Trophoblast cell (in vitro differentiated cells and primary cell): ENCODE measurements around the gene ZNF726.
A peak's percentile ranks its signal among the peaks of the same experiment; 100 is the strongest.
"Not testable (repeated sequence)": the region's sequence is repeated elsewhere in the genome, so short reads cannot be mapped to it uniquely, and the experiment has no call there.

Experiments
- DNase-seq, 2 donors: peaks; one replicate each; pipeline ENCODE4 v3.0.0-alpha.2; 2016
- H2AFZ ChIP-seq: 2 replicates; pipeline ENCODE4 v1.6.1; 2013; ENCODE audit warnings: low read length, moderate library complexity, mild to moderate bottlenecking; ENCODE audit not compliant: insufficient read depth, poor library complexity
- H2AK5ac ChIP-seq: 2 replicates; pipeline ENCODE4 v1.6.1; 2013; ENCODE audit warnings: mild to moderate bottlenecking, low read length
- H2BK120ac ChIP-seq: 2 replicates; pipeline ENCODE4 v1.6.1; 2013; ENCODE audit warnings: low read length, mild to moderate bottlenecking, moderate library complexity; ENCODE audit not compliant: insufficient read depth, poor library complexity
- H2BK12ac ChIP-seq: 2 replicates; pipeline ENCODE4 v1.6.1; 2013; ENCODE audit warnings: mild to moderate bottlenecking, low read length, moderate library complexity
- H2BK5ac ChIP-seq: 2 replicates; pipeline ENCODE4 v1.6.1; 2013; ENCODE audit warnings: low read length, low read depth, moderate library complexity, mild to moderate bottlenecking; ENCODE audit not compliant: poor library complexity
- H3K14ac ChIP-seq: 2 replicates; pipeline ENCODE4 v1.6.1; 2013; ENCODE audit warnings: mild to moderate bottlenecking, low read length
- H3K18ac ChIP-seq: 2 replicates; pipeline ENCODE4 v1.6.1; 2013; ENCODE audit warnings: mild to moderate bottlenecking, low read length
- H3K23ac ChIP-seq: 2 replicates; pipeline ENCODE4 v1.6.1; 2013; ENCODE audit warnings: low read length
- H3K27ac ChIP-seq: 2 replicates; pipeline ENCODE4 v1.5.1; 2013; ENCODE audit warnings: low read depth, mild to moderate bottlenecking, inconsistent platforms, low read length, moderate library complexity
- H3K27me3 ChIP-seq: 2 replicates; pipeline ENCODE4 v1.6.1; 2013; ENCODE audit warnings: inconsistent platforms, mild to moderate bottlenecking, low read length, moderate library complexity; ENCODE audit not compliant: insufficient read depth
- H3K36me3 ChIP-seq, 2 experiments: 1 replicate in 1 of 2; 2 replicates in 1 of 2; pipeline ENCODE4 v1.6.1; 2013; ENCODE audit warnings: low read length in 2 of 2, mild to moderate bottlenecking in 2 of 2, moderate library complexity in 1 of 2; ENCODE audit not compliant: insufficient read depth in 2 of 2, control insufficient read depth in 1 of 2
- H3K4ac ChIP-seq: 2 replicates; pipeline ENCODE4 v1.6.1; 2013; ENCODE audit warnings: low read depth, mild to moderate bottlenecking, low read length, moderate library complexity
- H3K4me1 ChIP-seq, 2 experiments: 1 replicate in 1 of 2; 2 replicates in 1 of 2; pipeline ENCODE4 v1.6.1; 2013; ENCODE audit warnings: low read length in 2 of 2, mild to moderate bottlenecking in 2 of 2, moderate library complexity in 1 of 2; ENCODE audit not compliant: insufficient read depth in 2 of 2, control insufficient read depth in 1 of 2
- H3K4me2 ChIP-seq: 2 replicates; pipeline ENCODE4 v1.6.1; 2013; ENCODE audit warnings: inconsistent platforms, mild to moderate bottlenecking, low read length, moderate library complexity
- H3K4me3 ChIP-seq: 2 replicates; pipeline ENCODE4 v1.5.1; 2013; ENCODE audit warnings: mild to moderate bottlenecking, low read depth, low read length, inconsistent platforms
- H3K79me1 ChIP-seq: one replicate; pipeline ENCODE4 v1.6.1; 2013; ENCODE audit warnings: low read length
- H3K79me2 ChIP-seq: 2 replicates; pipeline ENCODE4 v1.6.1; 2013; ENCODE audit warnings: low read length, mild to moderate bottlenecking; ENCODE audit not compliant: control insufficient read depth, insufficient read depth, poor library complexity
- H3K9ac ChIP-seq: 2 replicates; pipeline ENCODE4 v1.6.1; 2013; ENCODE audit warnings: mild to moderate bottlenecking, low read length
- H3K9me3 ChIP-seq: 2 replicates; pipeline ENCODE4 v1.6.1; 2013; ENCODE audit warnings: low read depth, mild to moderate bottlenecking, control low read depth, inconsistent platforms, low read length; ENCODE audit not compliant: insufficient read depth
- H4K12ac ChIP-seq: 2 replicates; pipeline ENCODE4 v1.6.1; 2013; ENCODE audit warnings: low read depth, mild to moderate bottlenecking, low read length, moderate library complexity
- H4K8ac ChIP-seq: 2 replicates; pipeline ENCODE4 v1.6.1; 2013; ENCODE audit warnings: low read depth, mild to moderate bottlenecking, low read length, moderate library complexity
- H4K91ac ChIP-seq: one replicate; pipeline ENCODE4 v1.6.1; 2013; ENCODE audit warnings: low read depth, mild to moderate bottlenecking, low read length, moderate library complexity
- WGBS: extraction: QIAGEN DNeasy Blood & Tissue Kit; methylation state at CpG from one replicate; pipeline ENCODE4 v1.1.7; 2013; ENCODE audit warnings: missing lambda C conversion rate; ENCODE audit not compliant: insufficient read length, insufficient coverage; ENCODE audit errors: extremely low coverage; 5-methylcytosine and 5-hydroxymethylcytosine counted together

Gene ZNF726

GRCh38 chr19:23876261-23876660, 38.4 kb upstream of the ZNF726 start:
- Histone ChIP-seq H3K27me3 (no peaks in the 10 kb centered on the region), H3K23ac (no peak overlapping the region), H3K4me3 (no peak overlapping the region), H3K79me1 (no peaks in the 10 kb centered on the region), H3K14ac (no peak overlapping the region), H3K27ac (no peak overlapping the region), H4K91ac (no peak overlapping the region), H2AFZ (no peak overlapping the region), H2BK120ac (no peak overlapping the region), H4K8ac (no peak overlapping the region), H2AK5ac (no peak overlapping the region), H3K4ac (no peak overlapping the region), H4K12ac (no peak overlapping the region), H3K9me3 (peaks cover 19% of the 10 kb centered on the region), H3K9ac (no peak overlapping the region), H3K4me2 (no peak overlapping the region), H2BK12ac (no peak overlapping the region), H2BK5ac (no peak overlapping the region), H3K18ac (no peak overlapping the region), H3K79me2 (no peaks in the 10 kb centered on the region), H3K4me1 (no peaks in the 10 kb centered on the region), H3K36me3 (no peaks in the 10 kb centered on the region)
- WGBS: no CpG with 5 or more reads among the region's 12 CpGs
- no peak for DNase-seq

GRCh38 chr19:23876756-23877155, 37.9 kb upstream of the ZNF726 start:
- not testable (repeated sequence) for H3K14ac ChIP-seq, H3K4me3 ChIP-seq, H3K4ac ChIP-seq, H3K79me1 ChIP-seq, H3K9ac ChIP-seq, H4K91ac ChIP-seq, H3K27me3 ChIP-seq, H3K23ac ChIP-seq, H3K4me1 ChIP-seq, H2BK5ac ChIP-seq, H3K4me2 ChIP-seq, H4K12ac ChIP-seq, H2AK5ac ChIP-seq, H2BK12ac ChIP-seq, H4K8ac ChIP-seq, H3K36me3 ChIP-seq, H2BK120ac ChIP-seq, H2AFZ ChIP-seq, H3K18ac ChIP-seq, H3K27ac ChIP-seq, H3K79me2 ChIP-seq
- peaks cover 19% of the 10 kb centered on the region for H3K9me3 ChIP-seq
- DNase-seq: peak; percentile 13 to 56
- no CpG with 5 or more reads among the region's 3 CpGs for WGBS

- H3K9me3 ChIP-seq: peaks cover 6% of the 10 kb centered on the region
- no peaks in the 10 kb centered on the region for H3K79me2 ChIP-seq
- H2AK5ac ChIP-seq: no peak overlapping the region
- no CpG with 5 or more reads among the region's 5 CpGs for WGBS
- H2BK120ac ChIP-seq: no peak overlapping the region
- H3K4me3 ChIP-seq: no peak overlapping the region
- H3K4me2 ChIP-seq: no peak overlapping the region
- H2BK12ac ChIP-seq: no peak overlapping the region
- no peak overlapping the region for H3K4ac ChIP-seq
- no peaks in the 10 kb centered on the region for H3K4me1 ChIP-seq
- DNase-seq: no peak
- no peak overlapping the region for H2AFZ ChIP-seq
- H3K14ac ChIP-seq: no peak overlapping the region
- H3K79me1 ChIP-seq: no peaks in the 10 kb centered on the region
- H3K9ac ChIP-seq: no peak overlapping the region
- no peak overlapping the region for H4K8ac ChIP-seq
- no peak overlapping the region for H3K27ac ChIP-seq
- H2BK5ac ChIP-seq: no peak overlapping the region
- no peak overlapping the region for H4K12ac ChIP-seq
- no peaks in the 10 kb centered on the region for H3K36me3 ChIP-seq
- no peak overlapping the region for H3K18ac ChIP-seq
- no peak overlapping the region for H4K91ac ChIP-seq
- H3K27me3 ChIP-seq: no peaks in the 10 kb centered on the region
- no peak overlapping the region for H3K23ac ChIP-seq
These were observed 32.2 kb upstream of the ZNF726 start for GRCh38 chr19:23882493-23882892.

- Histone ChIP-seq H3K4me2 (no peak overlapping the region), H4K12ac (no peak overlapping the region), H3K9ac (no peak overlapping the region), H2BK120ac (no peak overlapping the region), H3K36me3 (no peaks in the 10 kb centered on the region), H4K8ac (no peak overlapping the region), H3K4ac (no peak overlapping the region), H3K79me1 (no peaks in the 10 kb centered on the region), H3K27ac (no peak overlapping the region), H2BK12ac (no peak overlapping the region), H3K9me3 (peaks cover 14% of the 10 kb centered on the region), H3K14ac (no peak overlapping the region), H3K79me2 (no peaks in the 10 kb centered on the region), H4K91ac (no peak overlapping the region), H3K23ac (no peak overlapping the region), H3K27me3 (no peaks in the 10 kb centered on the region), H3K4me3 (no peak overlapping the region), H2AK5ac (no peak overlapping the region), H3K4me1 (no peaks in the 10 kb centered on the region), H3K18ac (no peak overlapping the region), H2BK5ac (no peak overlapping the region), H2AFZ (no peak overlapping the region)
- no CpG with 5 or more reads among the region's 2 CpGs for WGBS
- DNase-seq: no peak
These were observed 30.3 kb upstream of the ZNF726 start for GRCh38 chr19:23884363-23884762.
